ENCODE data around the gene ASXL3.

DNA sequence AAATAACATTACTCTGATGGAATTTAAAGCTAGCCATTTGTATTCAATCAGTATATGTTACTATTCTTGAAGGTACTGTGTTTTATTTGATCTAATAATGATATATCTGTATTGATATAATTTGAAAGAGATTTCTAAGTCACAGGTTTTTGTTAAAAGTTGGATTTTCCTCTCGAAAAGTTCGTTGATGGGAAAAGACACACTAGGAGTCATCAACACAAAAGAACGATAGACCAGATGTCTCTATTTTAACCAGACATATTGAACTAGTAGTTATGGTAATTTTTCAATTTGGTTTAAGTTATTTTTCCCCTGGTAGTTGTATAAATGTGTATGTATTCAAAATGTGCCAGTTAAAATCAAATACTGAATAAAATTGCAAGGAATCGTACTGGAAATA, 2.5 kb downstream of the ASXL3 start:
- TF ChIP-seq, protein P1, sequence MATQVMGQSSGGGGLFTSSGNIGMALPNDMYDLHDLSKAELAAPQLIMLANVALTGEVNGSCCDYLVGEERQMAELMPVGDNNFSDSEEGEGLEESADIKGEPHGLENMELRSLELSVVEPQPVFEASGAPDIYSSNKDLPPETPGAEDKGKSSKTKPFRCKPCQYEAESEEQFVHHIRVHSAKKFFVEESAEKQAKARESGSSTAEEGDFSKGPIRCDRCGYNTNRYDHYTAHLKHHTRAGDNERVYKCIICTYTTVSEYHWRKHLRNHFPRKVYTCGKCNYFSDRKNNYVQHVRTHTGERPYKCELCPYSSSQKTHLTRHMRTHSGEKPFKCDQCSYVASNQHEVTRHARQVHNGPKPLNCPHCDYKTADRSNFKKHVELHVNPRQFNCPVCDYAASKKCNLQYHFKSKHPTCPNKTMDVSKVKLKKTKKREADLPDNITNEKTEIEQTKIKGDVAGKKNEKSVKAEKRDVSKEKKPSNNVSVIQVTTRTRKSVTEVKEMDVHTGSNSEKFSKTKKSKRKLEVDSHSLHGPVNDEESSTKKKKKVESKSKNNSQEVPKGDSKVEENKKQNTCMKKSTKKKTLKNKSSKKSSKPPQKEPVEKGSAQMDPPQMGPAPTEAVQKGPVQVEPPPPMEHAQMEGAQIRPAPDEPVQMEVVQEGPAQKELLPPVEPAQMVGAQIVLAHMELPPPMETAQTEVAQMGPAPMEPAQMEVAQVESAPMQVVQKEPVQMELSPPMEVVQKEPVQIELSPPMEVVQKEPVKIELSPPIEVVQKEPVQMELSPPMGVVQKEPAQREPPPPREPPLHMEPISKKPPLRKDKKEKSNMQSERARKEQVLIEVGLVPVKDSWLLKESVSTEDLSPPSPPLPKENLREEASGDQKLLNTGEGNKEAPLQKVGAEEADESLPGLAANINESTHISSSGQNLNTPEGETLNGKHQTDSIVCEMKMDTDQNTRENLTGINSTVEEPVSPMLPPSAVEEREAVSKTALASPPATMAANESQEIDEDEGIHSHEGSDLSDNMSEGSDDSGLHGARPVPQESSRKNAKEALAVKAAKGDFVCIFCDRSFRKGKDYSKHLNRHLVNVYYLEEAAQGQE (IDR thresholded peaks at IDR 0.05; ENCODE audit: insufficient replicate concordance, low read depth), result no peak
- TF ChIP-seq, protein P2, sequence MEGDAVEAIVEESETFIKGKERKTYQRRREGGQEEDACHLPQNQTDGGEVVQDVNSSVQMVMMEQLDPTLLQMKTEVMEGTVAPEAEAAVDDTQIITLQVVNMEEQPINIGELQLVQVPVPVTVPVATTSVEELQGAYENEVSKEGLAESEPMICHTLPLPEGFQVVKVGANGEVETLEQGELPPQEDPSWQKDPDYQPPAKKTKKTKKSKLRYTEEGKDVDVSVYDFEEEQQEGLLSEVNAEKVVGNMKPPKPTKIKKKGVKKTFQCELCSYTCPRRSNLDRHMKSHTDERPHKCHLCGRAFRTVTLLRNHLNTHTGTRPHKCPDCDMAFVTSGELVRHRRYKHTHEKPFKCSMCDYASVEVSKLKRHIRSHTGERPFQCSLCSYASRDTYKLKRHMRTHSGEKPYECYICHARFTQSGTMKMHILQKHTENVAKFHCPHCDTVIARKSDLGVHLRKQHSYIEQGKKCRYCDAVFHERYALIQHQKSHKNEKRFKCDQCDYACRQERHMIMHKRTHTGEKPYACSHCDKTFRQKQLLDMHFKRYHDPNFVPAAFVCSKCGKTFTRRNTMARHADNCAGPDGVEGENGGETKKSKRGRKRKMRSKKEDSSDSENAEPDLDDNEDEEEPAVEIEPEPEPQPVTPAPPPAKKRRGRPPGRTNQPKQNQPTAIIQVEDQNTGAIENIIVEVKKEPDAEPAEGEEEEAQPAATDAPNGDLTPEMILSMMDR (IDR thresholded peaks at IDR 0.05; ENCODE audit: insufficient read depth, low read length), result no peak
